ENCODE measurements around the gene BICD1. TPM values are rescaled to one million over a fixed set of nuclear protein-coding genes. Genes with fewer than 3 reads are reported as not detected.
"Not testable (repeated sequence)": the region's sequence is repeated elsewhere in the genome, so short reads cannot be mapped to it uniquely, and the experiment has no call there.

BICD1 gene
- polyA plus RNA-seq, 4 donors = 0.45 to 17.0 (median 4.3) TPM

DNA sequence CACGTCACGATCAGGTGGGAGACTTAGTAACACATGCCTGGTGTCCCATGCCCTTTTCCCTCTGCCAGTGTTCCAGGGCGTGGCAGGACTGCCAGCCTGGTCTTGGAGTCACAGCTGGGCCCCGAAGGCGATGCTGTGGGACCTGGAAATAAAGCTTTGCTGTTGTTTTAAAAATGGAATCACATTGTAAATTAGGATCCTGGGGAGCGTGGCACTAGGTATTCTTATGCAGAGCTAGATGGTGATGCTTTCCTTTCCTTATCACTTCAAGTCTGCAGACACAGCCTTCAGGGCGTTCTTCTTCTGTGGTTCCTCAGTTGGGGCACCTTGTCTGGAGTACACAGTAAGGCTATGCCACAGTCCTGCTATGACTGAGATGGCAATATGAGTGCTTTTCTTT is 64.6 kb downstream of the BICD1 start:
- Histone ChIP-seq H3K4me3 (ENCODE audit: low read depth in 1 of 3, low read length in 3 of 3) (no peak overlapping the region), H3K4me1 (ENCODE audit: control insufficient read depth in 3 of 3, insufficient read depth in 2 of 3, low read depth in 1 of 3, low read length in 2 of 3) (no peaks in the 10 kb centered on the region), H3K27ac (ENCODE audit: low read depth in 1 of 3, low read length in 2 of 3) (no peak overlapping the region), H3K9me3 (ENCODE audit: control insufficient read depth in 2 of 2, insufficient read depth in 1 of 2, low read depth in 1 of 2, low read length in 1 of 2) (peaks cover 0 to 5% of the 10 kb centered on the region in 2 donors), H3K27me3 (ENCODE audit: control insufficient read depth in 3 of 3, insufficient read depth in 3 of 3, low read length in 3 of 3) (no peaks in the 10 kb centered on the region), H3K36me3 (ENCODE audit: control insufficient read depth in 3 of 3, insufficient read depth in 2 of 3, low read depth in 1 of 3, low read length in 3 of 3) (no peaks in the 10 kb centered on the region)
- FAIRE-seq (no peak), DNase-seq (no peak)
- WGBS, 3 donors = 79 to 96% (median 87%) methylated on average over 7 of the region's 7 CpGs

DNA sequence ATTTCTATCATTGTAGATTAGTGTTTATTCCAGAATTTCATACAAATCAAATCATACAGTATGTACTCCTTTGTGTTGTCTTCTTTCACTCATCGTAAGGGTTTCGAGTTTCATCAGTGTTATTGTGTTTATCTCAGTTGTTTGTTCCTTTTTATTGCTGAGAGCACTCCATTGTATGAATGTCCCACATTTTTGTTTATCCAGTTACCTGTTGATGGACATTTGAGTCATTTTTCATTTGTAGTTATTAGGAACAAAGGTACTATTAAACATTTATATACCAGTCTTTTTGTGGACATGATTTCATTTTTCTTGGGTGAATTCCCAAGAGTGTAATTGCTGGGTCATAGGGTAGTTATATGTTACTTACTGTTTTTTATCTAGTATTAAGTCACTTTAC is 70.0 kb downstream of the BICD1 start:
- Histone ChIP-seq H3K4me3 (ENCODE audit: low read depth in 1 of 3, low read length in 3 of 3) (no peak overlapping the region), H3K9me3 (ENCODE audit: control insufficient read depth in 2 of 2, insufficient read depth in 1 of 2, low read depth in 1 of 2, low read length in 1 of 2) (no peaks in the 10 kb centered on the region), H3K27ac (ENCODE audit: low read depth in 1 of 3, low read length in 2 of 3) (no peak overlapping the region), H3K27me3 (ENCODE audit: control insufficient read depth in 3 of 3, insufficient read depth in 3 of 3, low read length in 3 of 3) (no peaks in the 10 kb centered on the region), H3K4me1 (ENCODE audit: control insufficient read depth in 3 of 3, insufficient read depth in 2 of 3, low read depth in 1 of 3, low read length in 2 of 3) (no peaks in the 10 kb centered on the region), H3K36me3 (ENCODE audit: control insufficient read depth in 3 of 3, insufficient read depth in 2 of 3, low read depth in 1 of 3, low read length in 3 of 3) (no peaks in the 10 kb centered on the region)
- FAIRE-seq (no peak), DNase-seq (no peak)
- WGBS, 3 donors = 94 to 97% (median 97%) methylated on average over 2 of the region's 2 CpGs

DNA sequence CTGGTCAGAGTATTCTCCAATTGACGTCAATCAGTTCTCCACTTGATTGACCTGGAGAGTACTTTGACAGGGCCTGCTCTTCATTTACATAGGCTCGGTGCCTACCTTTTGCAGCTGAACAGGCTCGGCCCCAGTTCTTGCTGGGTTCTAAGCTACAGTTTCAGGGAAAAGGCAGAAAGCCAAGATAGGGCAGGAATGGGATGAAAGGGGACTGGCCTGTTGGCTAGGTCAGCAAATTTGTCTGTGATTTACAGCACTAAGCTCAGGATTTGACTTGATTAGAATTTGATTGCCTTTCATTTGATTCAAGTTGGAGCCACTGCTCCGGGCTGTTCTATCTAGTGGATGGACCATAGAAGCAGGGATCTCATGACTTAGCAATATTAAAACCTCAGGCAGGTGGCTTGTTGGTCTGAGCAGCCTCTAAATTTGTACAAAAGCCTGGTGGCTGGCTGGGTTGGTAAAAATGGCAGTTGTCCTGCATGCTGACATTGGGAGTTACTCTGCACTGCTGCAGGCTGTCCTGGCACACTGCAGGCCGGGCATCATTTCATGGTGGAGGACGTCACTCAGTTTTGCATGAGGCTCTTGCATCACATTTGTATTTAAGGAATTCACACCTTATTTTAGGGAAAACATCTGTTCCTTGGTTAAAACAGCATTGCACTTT is 71.8 kb downstream of the BICD1 start:
- no peak overlapping the region for H3K4me3 ChIP-seq (ENCODE audit: low read depth in 1 of 3, low read length in 3 of 3)
- H3K27ac ChIP-seq (ENCODE audit: low read depth in 1 of 3, low read length in 2 of 3) = no peak overlapping the region
- FAIRE-seq = no peak
- no peaks in the 10 kb centered on the region for H3K4me1 ChIP-seq (ENCODE audit: control insufficient read depth in 3 of 3, insufficient read depth in 2 of 3, low read depth in 1 of 3, low read length in 2 of 3)
- H3K27me3 ChIP-seq (ENCODE audit: control insufficient read depth in 3 of 3, insufficient read depth in 3 of 3, low read length in 3 of 3) = no peaks in the 10 kb centered on the region
- H3K36me3 ChIP-seq (ENCODE audit: control insufficient read depth in 3 of 3, insufficient read depth in 2 of 3, low read depth in 1 of 3, low read length in 3 of 3) = no peaks in the 10 kb centered on the region
- WGBS, 3 donors = 95% methylated on average over 6 of the region's 6 CpGs
- no peak for DNase-seq
- H3K9me3 ChIP-seq (ENCODE audit: control insufficient read depth in 2 of 2, insufficient read depth in 1 of 2, low read depth in 1 of 2, low read length in 1 of 2) = no peaks in the 10 kb centered on the region

DNA sequence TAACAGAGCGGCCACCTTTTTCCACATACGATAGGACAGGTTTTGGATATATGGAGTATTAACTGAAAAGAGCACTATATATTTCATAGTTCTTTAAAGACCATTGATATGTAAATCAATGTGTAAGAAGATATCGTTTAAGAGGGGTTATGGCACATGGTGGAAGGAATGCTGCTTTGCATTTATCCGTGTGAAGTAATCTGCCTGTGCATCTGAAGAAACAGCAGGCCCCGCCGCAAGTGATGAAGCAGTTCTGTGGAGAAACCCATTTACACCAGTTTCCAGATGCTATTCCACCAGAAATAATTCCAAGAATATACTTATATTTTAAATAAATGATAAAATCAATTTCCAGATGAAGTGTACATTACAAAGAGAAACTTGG is 72.4 kb downstream of the BICD1 start:
- Histone ChIP-seq H3K36me3 (ENCODE audit: control insufficient read depth in 3 of 3, insufficient read depth in 2 of 3, low read depth in 1 of 3, low read length in 3 of 3) (no peaks in the 10 kb centered on the region), H3K4me1 (ENCODE audit: control insufficient read depth in 3 of 3, insufficient read depth in 2 of 3, low read depth in 1 of 3, low read length in 2 of 3) (no peaks in the 10 kb centered on the region), H3K4me3 (ENCODE audit: low read depth in 1 of 3, low read length in 3 of 3) (no peak overlapping the region), H3K9me3 (ENCODE audit: control insufficient read depth in 2 of 2, insufficient read depth in 1 of 2, low read depth in 1 of 2, low read length in 1 of 2) (no peaks in the 10 kb centered on the region), H3K27ac (ENCODE audit: low read depth in 1 of 3, low read length in 2 of 3) (no peak overlapping the region), H3K27me3 (ENCODE audit: control insufficient read depth in 3 of 3, insufficient read depth in 3 of 3, low read length in 3 of 3) (no peaks in the 10 kb centered on the region)
- 75 to 80% (median 76%) methylated on average over 6 of the region's 6 CpGs for WGBS, 3 donors
- FAIRE-seq = no peak
- DNase-seq = no peak

DNA sequence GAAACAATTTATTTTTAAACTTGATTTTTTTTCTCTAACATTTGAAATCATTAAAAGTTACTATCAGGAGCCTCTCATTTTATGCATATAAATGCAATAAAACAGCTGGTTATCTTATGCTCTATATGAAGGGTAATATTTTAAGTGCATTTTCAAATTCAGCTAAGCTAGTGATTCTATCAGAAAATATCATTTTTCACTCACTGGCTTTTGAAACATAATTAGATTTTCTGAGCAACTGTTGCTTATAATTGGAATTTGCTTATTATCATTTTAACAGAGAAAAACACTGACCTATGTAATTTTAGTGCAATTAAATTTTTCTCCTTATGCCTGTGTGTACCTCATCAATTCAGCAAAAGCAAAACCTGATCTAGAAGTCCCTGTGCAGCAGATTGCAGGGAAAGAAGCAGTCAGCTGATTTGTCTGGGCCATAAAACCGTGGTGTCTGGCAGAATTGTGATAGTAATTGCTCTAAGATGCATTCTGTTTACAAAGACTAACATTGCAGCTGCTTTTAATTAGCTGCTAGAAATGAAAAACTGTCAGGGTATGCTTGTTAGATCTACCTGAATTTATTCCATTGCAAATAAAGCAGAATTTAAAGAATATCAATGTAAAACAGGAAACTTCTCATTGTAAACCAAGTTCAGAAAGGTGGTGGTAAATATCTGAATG is 75.0 kb downstream of the BICD1 start:
- Histone ChIP-seq H3K9me3 (ENCODE audit: control insufficient read depth in 2 of 2, insufficient read depth in 1 of 2, low read depth in 1 of 2, low read length in 1 of 2) (no peaks in the 10 kb centered on the region), H3K27me3 (ENCODE audit: control insufficient read depth in 3 of 3, insufficient read depth in 3 of 3, low read length in 3 of 3) (no peaks in the 10 kb centered on the region), H3K36me3 (ENCODE audit: control insufficient read depth in 3 of 3, insufficient read depth in 2 of 3, low read depth in 1 of 3, low read length in 3 of 3) (no peaks in the 10 kb centered on the region), H3K27ac (ENCODE audit: low read depth in 1 of 3, low read length in 2 of 3) (no peak overlapping the region), H3K4me1 (ENCODE audit: control insufficient read depth in 3 of 3, insufficient read depth in 2 of 3, low read depth in 1 of 3, low read length in 2 of 3) (no peaks in the 10 kb centered on the region), H3K4me3 (ENCODE audit: low read depth in 1 of 3, low read length in 3 of 3) (no peak overlapping the region)
- DNase-seq = peak; percentile 7 to 53
- no peak for FAIRE-seq
- WGBS, 3 donors = 22 to 47% (median 45%) methylated on average over 1 of the region's 1 CpG

DNA sequence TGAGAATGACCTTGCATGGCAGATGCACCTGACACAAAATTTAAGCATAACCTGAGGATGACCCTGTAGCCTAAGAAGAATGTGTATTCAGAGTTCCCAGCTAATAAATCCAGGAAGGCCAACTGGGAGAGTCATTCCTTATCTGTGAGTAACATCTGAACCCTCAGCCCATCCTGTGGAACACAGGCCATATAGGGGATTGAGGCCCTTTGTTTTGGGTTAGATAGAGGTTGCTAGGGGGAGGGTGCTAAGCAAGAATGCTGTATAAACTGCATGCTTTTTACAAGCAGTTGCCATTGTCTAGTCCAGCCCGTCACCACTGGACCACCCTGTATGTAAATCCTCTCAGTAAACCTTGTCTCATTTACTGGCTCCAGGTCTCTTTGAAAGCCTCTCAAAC is 77.0 kb downstream of the BICD1 start:
- H3K4me1 ChIP-seq (ENCODE audit: control insufficient read depth in 3 of 3, insufficient read depth in 2 of 3, low read depth in 1 of 3, low read length in 2 of 3) = no peaks in the 10 kb centered on the region
- DNase-seq (no peak), FAIRE-seq (no peak)
- 91 to 100% (median 100%) methylated on average over 1 of the region's 1 CpG for WGBS, 3 donors
- no peaks in the 10 kb centered on the region for H3K9me3 ChIP-seq (ENCODE audit: control insufficient read depth in 2 of 2, insufficient read depth in 1 of 2, low read depth in 1 of 2, low read length in 1 of 2)
- no peaks in the 10 kb centered on the region for H3K27me3 ChIP-seq (ENCODE audit: control insufficient read depth in 3 of 3, insufficient read depth in 3 of 3, low read length in 3 of 3)
- no peak overlapping the region for H3K4me3 ChIP-seq (ENCODE audit: low read depth in 1 of 3, low read length in 3 of 3)
- no peaks in the 10 kb centered on the region for H3K36me3 ChIP-seq (ENCODE audit: control insufficient read depth in 3 of 3, insufficient read depth in 2 of 3, low read depth in 1 of 3, low read length in 3 of 3)
- H3K27ac ChIP-seq (ENCODE audit: low read depth in 1 of 3, low read length in 2 of 3) = no peak overlapping the region

DNA sequence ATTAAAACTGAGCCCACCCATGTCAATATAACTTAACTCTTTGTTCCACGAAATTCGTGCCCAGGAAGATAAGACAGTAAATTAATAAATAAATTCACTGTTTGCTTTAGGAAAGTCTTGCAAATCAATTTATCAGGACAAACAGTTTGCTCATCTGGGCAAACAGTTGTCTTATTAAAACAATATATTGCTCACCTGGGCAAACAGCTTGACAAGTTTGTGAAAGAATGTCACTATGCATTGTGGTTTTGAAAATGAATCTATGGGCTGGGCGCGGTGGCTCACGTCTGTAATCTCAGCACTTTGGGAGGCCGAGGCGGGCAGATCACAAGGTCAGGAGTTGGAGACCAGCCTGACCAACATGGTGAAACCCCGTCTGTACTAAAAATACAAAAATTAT is 80.5 kb downstream of the BICD1 start:
- WGBS, 3 donors = 87 to 92% (median 88%) methylated on average over 8 of the region's 8 CpGs
- not testable (repeated sequence) for FAIRE-seq, DNase-seq

DNA sequence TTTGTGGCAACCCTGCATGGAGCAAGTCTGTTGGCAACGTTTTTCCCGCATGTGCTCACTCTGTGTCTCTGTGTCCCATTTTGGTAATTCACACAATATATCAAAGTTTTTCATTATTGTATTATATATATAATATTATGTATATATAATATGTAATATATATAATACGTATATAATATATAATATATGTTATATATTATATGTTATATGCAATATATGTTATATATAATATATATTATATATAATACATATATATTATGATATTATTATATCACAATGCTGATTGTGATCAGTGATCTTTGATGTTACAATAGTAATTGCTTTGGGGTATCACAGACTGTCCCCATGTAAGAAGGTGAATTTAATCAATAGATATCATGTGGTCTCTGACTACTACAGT is 84.8 kb downstream of the BICD1 start:
- Histone ChIP-seq H3K4me1 (ENCODE audit: control insufficient read depth in 3 of 3, insufficient read depth in 2 of 3, low read depth in 1 of 3, low read length in 2 of 3) (no peaks in the 10 kb centered on the region), H3K4me3 (ENCODE audit: low read depth in 1 of 3, low read length in 3 of 3) (no peak overlapping the region), H3K27me3 (ENCODE audit: control insufficient read depth in 3 of 3, insufficient read depth in 3 of 3, low read length in 3 of 3) (no peaks in the 10 kb centered on the region), H3K9me3 (ENCODE audit: control insufficient read depth in 2 of 2, insufficient read depth in 1 of 2, low read depth in 1 of 2, low read length in 1 of 2) (peaks cover 0 to 9% of the 10 kb centered on the region in 2 donors), H3K36me3 (ENCODE audit: control insufficient read depth in 3 of 3, insufficient read depth in 2 of 3, low read depth in 1 of 3, low read length in 3 of 3) (no peaks in the 10 kb centered on the region), H3K27ac (ENCODE audit: low read depth in 1 of 3, low read length in 2 of 3) (no peak overlapping the region)
- FAIRE-seq = peak; percentile 81
- WGBS, 3 donors = 95 to 96% (median 95%) methylated on average over 3 of the region's 3 CpGs
- no peak for DNase-seq

More for the DNA sequence above, 80.5 kb downstream of the BICD1 start:
- not testable (repeated sequence) for H3K27ac ChIP-seq (ENCODE audit: low read depth in 1 of 3, low read length in 2 of 3); H3K36me3 ChIP-seq (ENCODE audit: control insufficient read depth in 3 of 3, insufficient read depth in 2 of 3, low read depth in 1 of 3, low read length in 3 of 3); H3K9me3 ChIP-seq (ENCODE audit: control insufficient read depth in 2 of 2, insufficient read depth in 1 of 2, low read depth in 1 of 2, low read length in 1 of 2); H3K4me1 ChIP-seq (ENCODE audit: control insufficient read depth in 3 of 3, insufficient read depth in 2 of 3, low read depth in 1 of 3, low read length in 2 of 3); H3K27me3 ChIP-seq (ENCODE audit: control insufficient read depth in 3 of 3, insufficient read depth in 3 of 3, low read length in 3 of 3); H3K4me3 ChIP-seq (ENCODE audit: low read depth in 1 of 3, low read length in 3 of 3)
